Erythroblast (primary cell): ENCODE data around the gene MBD3L5.

Experiments
- GATA1 ChIP-seq: IDR thresholded peaks from 2 replicates; pipeline ENCODE4 v1.6.1; 2011; ENCODE audit warnings: low read depth, mild to moderate bottlenecking, control low read depth, low read length, moderate library complexity
- POLR2A ChIP-seq: IDR thresholded peaks from 2 replicates; pipeline ENCODE4 v1.6.1; 2011; ENCODE audit warnings: mild to moderate bottlenecking, low read length

DNA sequence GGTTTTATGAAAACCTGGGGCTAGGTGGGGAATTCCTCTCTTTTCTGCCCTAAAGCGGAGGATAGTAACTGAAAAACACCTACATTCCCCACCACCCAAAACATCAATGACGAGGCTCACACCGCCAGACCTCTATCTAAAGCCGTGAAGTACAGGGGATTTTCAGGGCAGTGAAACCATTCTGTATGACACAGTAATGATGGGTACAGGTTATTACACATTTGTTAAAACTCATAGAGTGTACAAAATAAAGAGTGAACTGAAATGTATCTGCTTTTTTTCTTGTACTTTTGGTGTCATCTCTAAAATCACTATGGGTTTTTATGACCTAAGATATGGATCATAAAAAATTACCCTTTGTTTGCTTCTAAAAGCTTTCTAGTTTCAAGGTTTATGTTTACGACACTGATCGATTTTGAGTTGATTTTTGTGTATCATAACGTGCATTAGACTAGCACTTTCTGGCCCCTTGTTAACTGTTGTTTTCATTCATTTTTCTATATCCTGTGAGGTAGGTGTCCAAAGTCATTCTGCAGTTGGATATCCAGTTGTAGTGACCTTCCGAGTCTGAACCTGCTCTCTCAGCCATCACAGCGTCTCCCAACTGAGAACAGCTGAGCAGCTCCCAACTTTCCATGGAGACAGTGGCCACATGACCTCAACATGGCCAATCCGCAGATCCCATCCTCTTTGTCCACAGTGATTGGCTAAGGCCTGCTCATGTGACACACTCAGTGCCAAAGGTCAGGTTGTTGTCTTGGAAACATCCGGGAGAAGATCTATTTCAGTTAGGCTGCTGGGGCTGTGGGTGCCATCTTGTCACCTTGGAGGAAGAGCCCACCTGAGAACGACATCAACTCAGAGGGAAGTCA is 19.4 kb upstream of the MBD3L5 start:
- TF ChIP-seq POLR2A (no peak), GATA1 (no peak)
